PFSK-1 (cell line): ENCODE measurements around the gene AGMO.

Experiments used
- POLR2AphosphoS5 ChIP-seq: IDR thresholded peaks from 2 replicates; pipeline ENCODE4 v1.6.1; 2012; ENCODE audit warnings: low read depth, mild to moderate bottlenecking, control low read depth, low read length, moderate library complexity
- SIN3A ChIP-seq: IDR thresholded peaks from 2 replicates; pipeline ENCODE4 v1.6.1; 2012; ENCODE audit warnings: mild to moderate bottlenecking, low read length, moderate library complexity, borderline replicate concordance; ENCODE audit not compliant: insufficient read depth
- TAF1 ChIP-seq: IDR thresholded peaks from 2 replicates; pipeline ENCODE4 v1.6.1; 2012; ENCODE audit warnings: low read length, control low read depth, borderline replicate concordance; ENCODE audit not compliant: insufficient read depth
- TF ChIP-seq, protein P1 (sequence below), 2 experiments: IDR thresholded peaks; 2 replicates each; pipeline versions ENCODE4 v1.6.1 to v1.8.0; 2011 to 2012; ENCODE audit warnings: low read depth in 2 of 2, low read length in 2 of 2, control low read depth in 1 of 2, inconsistent platforms in 1 of 2, mild to moderate bottlenecking in 1 of 2, moderate library complexity in 1 of 2; ENCODE audit not compliant: insufficient read depth in 1 of 2

DNA sequence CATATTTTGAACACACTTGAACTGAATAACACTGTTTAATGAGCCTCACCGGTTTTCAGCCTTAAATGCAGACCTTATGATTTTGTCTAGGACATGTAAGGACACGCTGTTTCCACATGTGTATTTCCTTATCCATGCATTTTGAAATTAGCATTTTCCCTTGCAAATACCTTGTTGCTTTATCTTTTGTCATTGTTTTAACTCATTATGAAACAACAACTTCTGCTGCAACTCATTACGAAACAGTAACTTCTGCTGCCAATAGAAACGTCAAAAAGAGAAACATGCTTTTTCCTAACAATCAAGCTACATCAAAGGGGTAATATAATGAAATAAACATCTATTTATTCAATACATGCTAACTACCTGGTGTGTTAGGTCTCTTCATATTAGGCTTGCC is 322.0 kb downstream of the AGMO start:
- TF ChIP-seq TAF1 = no peak
- TF ChIP-seq, protein P1, sequence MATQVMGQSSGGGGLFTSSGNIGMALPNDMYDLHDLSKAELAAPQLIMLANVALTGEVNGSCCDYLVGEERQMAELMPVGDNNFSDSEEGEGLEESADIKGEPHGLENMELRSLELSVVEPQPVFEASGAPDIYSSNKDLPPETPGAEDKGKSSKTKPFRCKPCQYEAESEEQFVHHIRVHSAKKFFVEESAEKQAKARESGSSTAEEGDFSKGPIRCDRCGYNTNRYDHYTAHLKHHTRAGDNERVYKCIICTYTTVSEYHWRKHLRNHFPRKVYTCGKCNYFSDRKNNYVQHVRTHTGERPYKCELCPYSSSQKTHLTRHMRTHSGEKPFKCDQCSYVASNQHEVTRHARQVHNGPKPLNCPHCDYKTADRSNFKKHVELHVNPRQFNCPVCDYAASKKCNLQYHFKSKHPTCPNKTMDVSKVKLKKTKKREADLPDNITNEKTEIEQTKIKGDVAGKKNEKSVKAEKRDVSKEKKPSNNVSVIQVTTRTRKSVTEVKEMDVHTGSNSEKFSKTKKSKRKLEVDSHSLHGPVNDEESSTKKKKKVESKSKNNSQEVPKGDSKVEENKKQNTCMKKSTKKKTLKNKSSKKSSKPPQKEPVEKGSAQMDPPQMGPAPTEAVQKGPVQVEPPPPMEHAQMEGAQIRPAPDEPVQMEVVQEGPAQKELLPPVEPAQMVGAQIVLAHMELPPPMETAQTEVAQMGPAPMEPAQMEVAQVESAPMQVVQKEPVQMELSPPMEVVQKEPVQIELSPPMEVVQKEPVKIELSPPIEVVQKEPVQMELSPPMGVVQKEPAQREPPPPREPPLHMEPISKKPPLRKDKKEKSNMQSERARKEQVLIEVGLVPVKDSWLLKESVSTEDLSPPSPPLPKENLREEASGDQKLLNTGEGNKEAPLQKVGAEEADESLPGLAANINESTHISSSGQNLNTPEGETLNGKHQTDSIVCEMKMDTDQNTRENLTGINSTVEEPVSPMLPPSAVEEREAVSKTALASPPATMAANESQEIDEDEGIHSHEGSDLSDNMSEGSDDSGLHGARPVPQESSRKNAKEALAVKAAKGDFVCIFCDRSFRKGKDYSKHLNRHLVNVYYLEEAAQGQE (IDR thresholded peaks at IDR 0.05; ENCODE audit: insufficient read depth in 1 of 2, low read depth in 2 of 2, low read length in 2 of 2) = no peak
- no peak for TF ChIP-seq SIN3A
- no peak for TF ChIP-seq POLR2AphosphoS5
